ENCODE results near the gene SCN7A.

GRCh38 chr2:166373951-166374350, 120.1 kb downstream of the SCN7A start:
- TF ChIP-seq CTCF (IDR thresholded peaks at IDR 0.05; ENCODE audit: insufficient read depth, low read length, poor library complexity, severe bottlenecking) = no peak
- no peak for TF ChIP-seq EZH2phosphoT487 (conservative IDR thresholded peaks at IDR 0.05; ENCODE audit: low read length)
